Stimulated activated CD8-positive, alpha-beta memory T cell treated with anti-CD3 and anti-CD28 coated beads, Interleukin-7, amount 100 ng/mL, for 1 hour (primary cell): Measurements from ENCODE around the gene HSD17B12.
A peak's percentile ranks its signal among the peaks of the same experiment; 100 is the strongest.

Source experiments
- DNase-seq, 2 donors: peaks; one replicate each; pipeline ENCODE4 v3.0.0-alpha.2; 2020; ENCODE audit warnings: low read depth in 2 of 2

The HSD17B12 gene

GRCh38 chr11:43797866-43798265, 117.3 kb downstream of the HSD17B12 start:
- DNase-seq: no peak

- no peak for DNase-seq
Measured at GRCh38 chr11:43802509-43802908, 122.0 kb downstream of the HSD17B12 start.

- DNase-seq: no peak
Measured at GRCh38 chr11:43803766-43804165, 123.2 kb downstream of the HSD17B12 start.

- no peak for DNase-seq
Measured at GRCh38 chr11:43806976-43807375, 126.4 kb downstream of the HSD17B12 start.

- DNase-seq: no peak
Measured at GRCh38 chr11:43810929-43811596, 130.5 kb downstream of the HSD17B12 start.

GRCh38 chr11:43812471-43812870, 131.9 kb downstream of the HSD17B12 start:
- no peak for DNase-seq

GRCh38 chr11:43818220-43818619, 137.7 kb downstream of the HSD17B12 start:
- DNase-seq: no peak

GRCh38 chr11:43819926-43820325, 139.4 kb downstream of the HSD17B12 start:
- DNase-seq: no peak

- DNase-seq: no peak
Measured at GRCh38 chr11:43823316-43823715, 142.8 kb downstream of the HSD17B12 start.

- no peak for DNase-seq
Measured at GRCh38 chr11:43823851-43824250, 143.3 kb downstream of the HSD17B12 start.

GRCh38 chr11:43825217-43825816, 144.8 kb downstream of the HSD17B12 start:
- no peak for DNase-seq

- DNase-seq: peak in 1 of 2 donors; percentile 13
Measured at GRCh38 chr11:43830928-43831440, 150.4 kb downstream of the HSD17B12 start.

- DNase-seq: no peak
Measured at GRCh38 chr11:43832536-43832935, 152.0 kb downstream of the HSD17B12 start.

GRCh38 chr11:43833657-43834073, 153.1 kb downstream of the HSD17B12 start:
- no peak for DNase-seq

- DNase-seq: no peak
Measured at GRCh38 chr11:43834286-43834685, 153.7 kb downstream of the HSD17B12 start.

- no peak for DNase-seq
Measured at GRCh38 chr11:43835104-43835503, 154.6 kb downstream of the HSD17B12 start.

GRCh38 chr11:43837879-43838278, 157.3 kb downstream of the HSD17B12 start:
- no peak for DNase-seq

- DNase-seq: no peak
Measured at GRCh38 chr11:43842021-43842420, 161.5 kb downstream of the HSD17B12 start.

- no peak for DNase-seq
Measured at GRCh38 chr11:43845816-43846215, 165.3 kb downstream of the HSD17B12 start.

GRCh38 chr11:43852057-43852636, 171.6 kb downstream of the HSD17B12 start:
- DNase-seq: peak; percentile 16 to 26

GRCh38 chr11:43853781-43854180, 173.2 kb downstream of the HSD17B12 start:
- DNase-seq: no peak

GRCh38 chr11:43856993-43857392, 176.5 kb downstream of the HSD17B12 start:
- no peak for DNase-seq

GRCh38 chr11:43861141-43861540, 180.6 kb downstream of the HSD17B12 start:
- DNase-seq: no peak
